Activated CD8-positive, alpha-beta memory T cell treated with anti-CD3 and anti-CD28 coated beads for 24 hours (primary cell): ENCODE measurements around the gene URB1.
"Not testable (repeated sequence)": the region's sequence is repeated elsewhere in the genome, so short reads cannot be mapped to it uniquely, and the experiment has no call there.

ENCODE experiments used
- DNase-seq: peaks from one replicate; pipeline ENCODE4 v3.0.0-alpha.2; 2020

Gene URB1

DNA sequence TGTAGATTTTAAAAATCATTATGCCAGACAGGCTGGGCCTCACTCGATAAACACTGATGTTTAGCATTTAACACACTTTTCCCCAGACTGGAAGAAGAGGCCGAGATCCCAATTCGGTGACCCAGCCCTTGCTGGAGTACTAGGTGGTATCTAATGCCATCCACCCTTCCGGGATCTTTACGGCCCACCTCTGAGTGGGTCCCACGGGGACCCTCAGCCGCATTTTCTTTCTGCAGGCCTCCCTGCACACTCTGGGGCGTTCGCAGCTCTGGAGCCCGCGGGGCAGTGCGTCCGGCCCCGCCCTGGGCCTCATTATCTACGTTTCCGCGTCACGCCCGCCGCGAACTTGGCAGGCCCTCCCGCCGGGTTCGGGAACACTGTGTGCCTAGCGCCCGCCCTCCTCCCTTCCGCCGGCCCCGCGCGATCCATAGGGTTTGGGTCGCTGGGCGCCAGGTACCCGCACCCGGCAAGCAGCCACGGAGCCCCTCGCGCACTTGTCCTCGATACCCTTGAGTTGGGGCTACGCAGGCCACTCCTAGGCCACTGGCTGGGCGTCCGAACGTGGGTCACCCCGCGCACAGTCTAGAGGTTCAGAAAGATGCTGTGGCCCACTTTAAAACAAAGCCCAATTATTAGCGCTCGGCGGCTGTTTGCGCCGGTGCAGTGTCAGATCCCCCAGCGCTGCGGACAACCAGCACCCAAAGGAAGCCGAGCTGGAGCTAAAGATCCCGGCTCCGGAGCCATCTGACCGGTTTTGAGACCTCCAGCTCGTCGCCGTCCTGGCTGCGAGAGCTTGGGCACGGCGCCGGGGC lies 18.7 kb upstream of the URB1 start:
- peak; percentile 88 for DNase-seq

- DNase-seq, result no peak
These were observed 18.1 kb upstream of the URB1 start for GRCh38 chr21:32410916-32411315.

DNA sequence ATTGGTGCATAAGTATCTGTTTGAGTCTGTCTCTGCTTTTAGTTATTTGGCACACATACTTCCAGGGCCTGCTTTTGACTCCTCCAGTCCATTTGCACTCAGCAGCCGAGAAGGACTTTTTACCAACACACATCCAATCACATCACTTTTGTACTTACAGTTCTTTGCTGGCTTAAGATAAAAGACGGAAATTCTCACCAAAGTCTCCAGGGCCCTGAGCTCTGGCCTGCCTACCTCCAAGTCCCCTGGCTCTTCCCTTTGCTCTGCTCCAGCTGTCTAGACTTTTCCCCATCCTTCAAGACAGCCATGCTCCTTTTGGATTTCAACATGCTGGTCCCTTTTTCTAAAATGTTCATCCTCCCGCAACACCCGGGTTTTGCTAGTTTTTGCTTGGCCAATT lies 17.5 kb upstream of the URB1 start:
- DNase-seq, result no peak

DNA sequence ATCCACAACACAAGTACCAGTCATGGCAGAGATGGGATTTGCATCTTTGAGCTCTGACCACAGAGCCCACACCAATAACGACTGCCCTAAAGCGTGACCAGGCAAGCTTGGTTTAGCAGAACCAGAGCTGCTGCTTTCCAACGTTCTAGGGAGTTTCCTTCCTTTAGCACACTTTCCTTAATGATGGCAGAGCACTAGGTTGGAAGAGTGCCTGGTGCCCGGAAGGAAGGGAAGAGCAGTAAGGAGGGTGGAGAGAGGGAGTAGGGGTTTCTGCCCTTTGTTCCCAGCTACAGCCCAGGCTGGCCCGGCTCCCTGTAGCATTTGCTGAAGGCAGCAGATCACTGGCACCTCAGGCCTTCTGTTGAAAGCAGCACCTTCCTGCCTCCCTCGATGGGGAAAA lies 13.6 kb upstream of the URB1 start:
- no peak for DNase-seq

GRCh38 chr21:32403201-32403777 lies 10.5 kb upstream of the URB1 start:
- DNase-seq, result peak; percentile 76

DNA sequence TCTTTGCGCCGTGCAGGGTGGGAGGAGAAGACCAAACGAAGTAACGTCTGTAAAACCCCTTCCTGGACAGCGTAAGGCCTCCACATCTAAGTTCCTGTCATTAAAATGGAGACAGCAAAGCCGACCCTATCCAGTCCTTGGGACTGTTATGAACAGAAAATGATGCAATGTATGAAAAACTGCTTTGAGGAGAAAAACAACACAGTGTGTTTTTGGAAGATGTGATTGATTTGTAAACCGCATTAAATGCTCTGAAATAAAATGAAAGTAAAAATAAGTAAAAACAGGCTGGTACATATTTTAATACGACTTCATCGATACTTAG lies 827 bp upstream of the URB1 start:
- DNase-seq, result no peak

DNA sequence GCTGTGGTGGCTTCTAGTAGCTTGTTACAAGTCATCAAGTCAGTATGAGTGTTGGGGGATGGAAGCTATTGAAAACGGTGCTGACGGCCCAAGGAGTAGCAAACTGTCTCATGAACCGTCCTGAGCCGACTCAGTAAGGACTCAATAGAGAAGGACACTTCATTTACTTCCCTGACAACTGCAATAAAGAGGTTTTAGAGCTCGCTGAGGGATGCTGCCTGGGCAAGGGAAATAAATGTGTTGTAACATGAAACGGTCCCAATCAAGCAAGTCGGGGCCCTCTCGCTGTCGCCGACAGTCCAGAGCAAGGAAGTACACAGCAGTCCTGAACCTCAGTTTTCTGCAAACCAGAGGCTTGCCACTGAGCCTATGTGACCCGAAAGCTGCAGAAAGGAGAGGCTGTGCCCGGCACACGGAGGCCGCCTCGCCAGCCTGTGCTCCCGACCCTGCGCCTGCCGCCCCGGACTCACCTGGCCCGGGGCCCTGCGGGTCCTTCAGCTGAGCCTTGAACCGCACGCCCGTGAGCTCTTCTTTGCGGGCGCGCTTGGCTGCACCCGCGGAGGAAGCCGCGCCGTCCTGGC lies 423 bp downstream of the URB1 start:
- peak; percentile 73 for DNase-seq

DNA sequence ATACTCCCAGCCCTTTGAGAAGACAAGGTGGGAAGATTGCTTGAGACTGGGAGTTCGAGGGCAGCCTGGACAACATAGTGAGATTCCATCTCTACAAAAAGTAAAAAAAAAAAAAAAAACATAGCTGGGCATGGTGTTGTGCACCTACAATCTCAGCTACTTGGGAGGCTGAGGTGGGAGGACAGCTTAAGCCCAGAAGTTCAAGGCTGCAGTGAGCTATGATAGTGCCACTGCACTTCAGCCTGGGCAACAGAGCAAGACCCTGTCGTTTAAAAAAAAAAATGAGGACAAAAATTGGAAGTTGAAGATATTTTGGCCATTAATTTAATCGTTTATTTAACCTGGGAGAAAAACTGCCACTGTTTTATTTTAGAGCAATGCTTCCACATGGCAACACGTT lies 1.1 kb downstream of the URB1 start:
- no peak for DNase-seq

DNA sequence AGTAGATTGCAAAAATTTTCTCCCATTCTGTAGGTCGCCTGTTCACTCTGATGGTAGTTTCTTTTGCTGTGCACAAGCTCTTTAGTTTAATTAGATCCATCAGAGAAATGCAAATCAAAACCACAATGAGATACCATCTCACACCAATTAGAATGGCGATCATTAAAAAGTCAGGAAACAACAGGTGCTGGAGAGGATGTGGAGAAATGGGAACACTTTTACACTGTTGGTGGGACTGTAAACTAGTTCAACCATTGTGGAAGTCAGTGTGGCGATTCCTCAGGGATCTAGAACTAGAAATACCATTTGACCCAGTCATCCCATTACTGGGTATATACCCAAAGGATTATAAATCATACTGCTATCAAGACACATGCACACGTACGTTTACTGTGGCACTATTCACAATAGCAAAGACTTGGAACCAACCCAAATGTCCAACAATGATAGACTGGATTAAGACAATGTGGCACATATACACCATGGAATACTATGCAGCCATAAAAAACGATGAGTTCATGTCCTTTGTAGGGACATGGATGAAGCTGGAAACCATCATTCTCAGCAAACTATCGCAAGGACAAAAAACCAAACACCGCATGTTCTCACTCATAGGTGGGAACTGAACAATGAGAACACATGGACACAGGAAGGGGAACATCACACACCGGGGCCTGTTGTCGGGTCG lies 2.1 kb downstream of the URB1 start:
- DNase-seq, result not testable (repeated sequence)

DNA sequence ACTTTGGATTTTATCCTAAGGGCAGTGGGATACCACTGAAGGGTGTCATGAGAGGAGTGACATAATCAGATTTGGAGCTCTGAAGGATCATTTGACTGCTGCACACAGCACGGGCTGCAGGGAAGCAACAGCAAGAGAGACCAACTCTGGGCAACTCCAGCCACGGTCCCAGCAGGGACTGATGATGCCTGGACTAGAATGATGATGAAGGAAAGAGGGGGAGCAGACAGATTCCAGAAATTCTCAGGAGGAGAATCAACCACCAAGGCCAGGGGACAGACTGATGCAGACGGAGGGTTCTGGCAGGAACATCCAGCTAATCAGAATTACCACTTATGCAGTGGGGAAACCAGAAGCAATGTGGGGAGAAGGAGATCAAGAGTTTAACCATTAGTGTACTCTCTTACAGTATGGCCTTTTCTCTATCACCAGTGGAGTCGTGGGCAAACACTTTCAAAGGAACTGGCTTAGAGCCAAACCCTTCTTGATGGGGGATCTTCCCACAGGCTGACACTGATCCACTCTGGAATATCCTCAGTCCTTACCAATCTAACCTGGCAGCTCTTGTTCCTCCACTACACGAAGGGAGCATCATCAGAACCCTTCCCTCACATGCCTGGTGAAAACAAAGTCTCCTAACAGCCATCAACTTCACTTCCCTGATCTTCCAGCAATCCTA lies 3.3 kb downstream of the URB1 start:
- DNase-seq, result peak; percentile 30

- DNase-seq, result no peak
These were observed 4.5 kb downstream of the URB1 start for GRCh38 chr21:32388306-32388705.

DNA sequence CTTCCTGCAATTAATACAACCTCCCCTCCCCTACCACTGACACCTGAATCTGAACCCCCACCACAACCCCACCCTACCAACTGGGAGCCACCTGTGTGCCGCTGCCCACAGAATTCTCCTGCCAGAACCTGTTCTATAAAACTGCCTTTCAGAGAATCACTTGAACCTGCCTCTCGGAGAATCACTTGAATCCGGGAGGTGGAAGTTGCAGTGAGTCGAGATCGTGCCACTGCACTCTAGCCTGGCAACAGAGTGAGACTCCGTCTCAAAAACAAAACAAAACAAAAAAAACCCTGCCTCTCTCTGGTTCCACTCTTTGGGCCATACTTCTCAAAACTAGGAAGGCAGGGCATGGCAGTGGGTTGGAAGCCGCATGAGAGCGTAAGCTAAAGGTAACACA lies 5.7 kb downstream of the URB1 start:
- no peak for DNase-seq

DNA sequence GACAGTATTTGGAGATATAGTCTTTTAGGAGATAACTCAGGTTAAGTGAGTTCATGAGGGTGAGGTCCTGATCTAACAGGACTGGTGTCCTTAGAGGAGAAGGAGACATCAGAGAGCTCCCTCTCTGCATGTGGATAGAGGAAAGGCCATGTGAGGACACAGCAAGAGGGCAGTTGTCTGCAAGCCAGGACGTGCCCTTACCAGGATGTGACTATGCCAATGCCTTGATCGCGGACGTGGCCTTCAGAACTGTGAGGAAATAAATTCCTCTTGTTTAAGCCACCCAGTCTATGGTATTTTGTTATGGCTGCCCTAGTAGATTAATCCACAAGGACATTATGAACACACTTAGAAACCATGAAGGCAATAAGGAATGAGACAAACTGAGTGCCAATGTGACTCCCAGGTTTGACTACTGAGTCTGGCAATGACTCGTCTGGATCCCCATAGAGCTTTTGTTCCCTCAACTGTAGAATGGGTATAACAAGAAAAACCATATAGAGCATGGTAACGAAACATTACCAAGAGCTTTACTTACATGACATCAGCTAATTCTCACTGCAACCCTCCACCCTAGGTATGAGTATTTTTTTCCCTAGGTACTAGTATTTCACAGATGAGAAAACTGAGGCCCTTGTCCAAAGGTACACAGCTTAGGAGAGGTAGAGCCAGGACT lies 6.5 kb downstream of the URB1 start:
- DNase-seq, result no peak

- no peak for DNase-seq
These were observed 9.0 kb downstream of the URB1 start for GRCh38 chr21:32383812-32384211.

DNA sequence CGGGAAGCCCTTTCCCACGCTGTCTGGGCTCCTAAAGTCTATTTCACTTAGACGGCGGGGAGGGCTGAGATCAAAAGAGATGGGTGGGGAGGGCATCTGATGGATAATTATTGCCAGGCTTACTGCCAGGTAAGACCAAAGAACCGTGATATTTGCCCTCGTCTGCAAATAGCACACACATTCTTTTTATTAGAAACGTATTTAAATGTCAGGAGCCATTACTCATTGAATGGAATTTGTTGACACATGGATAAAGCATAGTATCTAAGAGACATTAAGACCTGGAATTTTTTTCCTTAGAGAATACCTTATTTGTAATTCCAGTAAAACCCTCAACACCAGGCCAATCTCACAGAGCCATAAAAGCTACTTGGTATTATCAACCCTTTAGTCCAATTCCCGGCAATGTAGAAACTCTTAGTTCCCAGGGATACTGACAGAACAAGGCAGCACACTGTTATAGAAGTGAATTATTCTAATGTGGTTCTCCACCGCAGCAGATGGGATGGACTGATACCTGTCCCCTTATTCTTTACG lies 10.6 kb downstream of the URB1 start:
- no peak for DNase-seq

DNA sequence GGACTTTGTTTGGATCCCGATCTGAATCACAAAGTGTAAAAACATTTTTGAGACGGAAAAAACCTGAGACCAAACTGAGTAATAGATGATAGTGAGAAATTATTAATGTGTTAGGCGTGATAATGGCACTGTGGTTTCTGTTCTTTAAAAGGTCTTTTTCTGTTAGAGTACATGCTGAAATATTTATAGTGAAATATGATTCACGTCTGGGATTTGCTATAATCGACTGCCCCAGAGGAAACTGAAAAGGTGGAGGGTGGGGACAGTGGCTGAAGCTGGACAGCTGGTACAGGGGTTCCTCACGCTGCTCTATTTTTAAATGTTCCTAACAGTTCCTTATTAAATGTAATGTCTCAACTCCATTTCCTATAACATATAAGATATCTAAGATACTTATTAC lies 11.2 kb downstream of the URB1 start:
- no peak for DNase-seq

DNA sequence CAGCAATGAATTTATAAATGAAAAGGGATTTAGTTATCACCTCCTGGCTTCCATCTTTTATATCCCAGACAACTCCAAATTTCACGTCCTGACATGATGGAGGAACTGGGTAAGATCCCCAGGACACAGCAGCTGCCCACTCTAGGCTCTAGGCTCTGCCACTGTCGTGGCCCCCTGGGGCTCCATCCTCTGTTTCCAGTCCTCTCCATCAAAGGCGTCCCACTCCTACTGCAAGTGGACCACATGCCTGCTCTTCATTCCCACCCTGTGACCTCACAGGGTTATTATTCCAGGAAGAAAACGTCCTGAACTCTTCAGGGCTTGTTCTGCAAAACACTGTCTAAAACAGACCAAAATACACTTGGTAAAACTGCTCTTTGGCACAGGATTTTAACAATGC lies 11.9 kb downstream of the URB1 start:
- DNase-seq, result no peak

DNA sequence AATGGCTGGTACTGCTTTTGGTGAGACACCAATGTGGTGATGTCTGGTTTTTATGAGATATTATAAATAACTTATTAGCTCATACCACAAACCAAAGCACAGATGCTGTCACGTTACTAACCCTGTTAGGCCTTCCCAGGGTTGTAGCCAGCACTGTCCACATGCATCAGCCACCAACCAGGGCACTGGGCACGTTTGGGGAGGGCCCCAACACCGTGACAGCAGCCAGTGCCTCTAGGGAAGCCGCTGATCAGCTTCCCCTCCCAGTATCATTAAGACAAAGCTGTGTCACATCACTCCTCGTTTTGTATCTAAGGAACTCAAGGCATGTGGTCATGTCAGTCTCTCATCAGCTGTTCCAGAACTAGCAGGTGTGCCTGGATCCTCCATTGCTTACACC lies 13.9 kb downstream of the URB1 start:
- no peak for DNase-seq

DNA sequence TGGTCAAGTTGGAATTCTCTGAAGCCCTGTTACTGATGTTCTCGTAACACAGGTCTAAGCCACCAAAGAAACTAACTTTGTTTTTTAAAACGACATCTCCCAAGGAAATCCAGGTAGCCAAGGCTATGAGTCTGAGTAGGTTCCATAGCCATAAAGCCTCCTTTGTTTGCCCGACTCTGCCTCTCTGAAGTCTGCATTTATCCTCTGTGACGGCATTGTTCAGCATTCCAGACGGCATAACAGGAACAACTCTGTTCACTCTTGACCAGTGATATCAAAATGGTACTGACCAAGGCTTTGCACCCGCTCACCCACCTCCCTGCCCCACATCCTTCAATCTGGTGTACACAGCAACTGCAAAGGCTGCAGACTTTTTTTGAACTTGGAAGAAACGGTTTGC lies 14.8 kb downstream of the URB1 start:
- no peak for DNase-seq

DNA sequence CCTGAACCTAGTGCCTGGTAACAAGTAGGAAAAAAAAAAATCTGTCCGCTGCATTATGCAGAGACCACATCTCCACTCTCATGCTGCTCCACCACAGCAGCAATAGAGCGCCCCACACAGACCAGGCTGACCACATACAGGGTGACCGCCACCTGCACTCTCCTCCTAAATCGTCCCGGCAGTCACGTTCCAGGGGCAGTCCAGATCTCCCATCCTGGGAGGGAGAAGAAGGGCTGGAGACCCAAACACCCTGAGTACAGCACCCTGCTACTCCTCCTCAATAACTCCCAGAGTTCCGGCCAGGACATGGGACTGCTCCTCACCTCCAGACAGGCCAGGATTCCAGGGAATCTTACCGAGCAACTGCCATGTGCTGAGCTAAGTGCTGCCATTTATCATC lies 15.3 kb downstream of the URB1 start:
- DNase-seq, result no peak

DNA sequence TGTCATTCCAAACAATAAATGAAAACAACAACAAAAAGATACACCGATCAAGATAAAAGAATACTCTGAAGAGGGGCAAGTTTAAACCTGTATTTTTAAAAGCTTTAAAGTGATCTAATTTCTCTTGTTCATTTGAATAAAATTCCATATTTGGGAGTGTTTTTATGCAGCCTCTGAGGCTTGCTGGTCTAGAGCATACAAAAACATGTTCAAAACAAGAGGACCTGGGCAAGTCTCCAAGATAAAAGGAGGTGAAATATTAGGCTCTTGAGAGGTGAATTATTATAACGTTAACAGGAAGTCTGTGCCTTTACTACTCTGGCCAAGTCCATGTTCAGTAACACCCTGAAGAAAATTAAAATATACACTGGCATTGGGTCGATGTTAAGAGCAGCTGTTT lies 20.1 kb downstream of the URB1 start:
- no peak for DNase-seq

DNA sequence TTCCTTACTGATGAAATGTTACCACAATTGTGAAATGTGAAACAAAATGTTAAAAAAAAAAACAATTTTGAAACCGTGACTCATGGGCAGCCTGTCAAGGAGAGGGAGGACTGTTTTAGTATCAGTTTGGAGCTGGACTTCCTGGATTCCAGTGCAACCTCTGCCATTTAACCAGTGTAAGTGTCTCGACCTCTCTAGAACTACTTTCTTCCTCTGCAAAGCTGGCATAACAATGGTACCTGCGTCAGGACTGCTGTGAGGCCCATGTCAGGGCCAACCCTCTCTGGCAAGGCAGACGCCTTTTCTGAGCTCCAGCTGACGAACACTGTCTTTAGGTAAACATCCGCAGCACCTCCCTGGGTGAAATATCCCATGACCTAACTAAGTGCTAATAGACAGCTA lies 20.9 kb downstream of the URB1 start:
- DNase-seq, result no peak
